ENCODE measurements around the gene TCIRG1.
"Not testable (repeated sequence)": the region's sequence is repeated elsewhere in the genome, so short reads cannot be mapped to it uniquely, and the experiment has no call there.

Gene TCIRG1

DNA sequence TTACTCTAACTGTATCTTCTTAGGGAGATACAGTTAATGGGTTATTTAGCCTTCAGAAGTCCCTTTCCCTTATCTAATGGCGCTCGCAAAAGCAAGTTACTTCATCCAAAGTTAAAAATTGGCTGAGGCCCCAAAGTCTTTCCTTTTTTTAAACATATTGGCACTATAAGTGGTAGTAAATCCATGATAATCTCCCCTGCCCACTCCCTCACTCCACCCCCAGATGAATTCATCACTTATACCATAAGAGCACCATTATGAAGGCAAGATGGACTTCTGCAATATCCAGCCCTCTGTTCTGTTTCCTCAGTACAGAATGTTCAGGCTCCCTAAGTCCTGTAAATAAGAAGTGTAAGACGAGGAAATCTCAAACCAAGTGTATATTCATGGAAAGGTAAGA is 44.7 kb downstream of the TCIRG1 start:
- DNase-seq: no peak

DNA sequence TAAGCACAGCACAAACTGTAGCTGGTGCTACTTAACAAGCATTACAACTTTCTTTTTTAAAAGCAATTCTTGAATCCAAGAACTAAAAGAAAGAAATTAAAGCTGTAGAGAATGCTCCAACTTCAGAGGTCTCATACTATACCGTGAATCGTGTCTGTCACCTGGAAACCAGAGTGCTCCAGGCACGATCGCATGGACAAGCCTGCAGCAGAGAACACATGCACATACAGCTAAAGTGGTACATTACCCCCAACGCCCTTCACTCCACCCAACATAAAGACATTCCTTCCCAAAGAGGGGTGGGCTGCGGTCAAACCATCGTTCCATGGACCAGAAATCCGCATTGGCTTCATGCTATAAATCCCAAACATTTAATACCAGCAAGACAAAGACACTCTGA is 50.9 kb downstream of the TCIRG1 start:
- no peak for DNase-seq

DNA sequence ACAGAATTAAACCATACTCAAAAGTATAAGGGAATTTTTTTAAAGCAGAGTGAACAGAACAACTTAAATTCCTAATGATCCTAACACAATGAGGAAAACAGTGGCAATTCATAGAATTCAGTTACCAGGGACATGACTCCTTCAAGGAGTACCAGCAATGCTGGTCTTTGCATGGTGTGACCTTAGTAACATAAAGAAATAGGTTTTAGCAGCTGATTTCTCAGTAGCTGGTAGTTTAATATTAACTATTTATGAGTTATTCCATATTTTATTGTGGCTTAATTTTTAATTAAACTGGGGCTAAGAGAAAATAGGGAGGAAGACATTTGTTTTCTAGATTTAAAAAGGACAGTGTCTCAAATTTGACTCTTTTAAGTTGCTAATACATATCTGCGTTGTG is 51.5 kb downstream of the TCIRG1 start:
- no peak for DNase-seq

DNA sequence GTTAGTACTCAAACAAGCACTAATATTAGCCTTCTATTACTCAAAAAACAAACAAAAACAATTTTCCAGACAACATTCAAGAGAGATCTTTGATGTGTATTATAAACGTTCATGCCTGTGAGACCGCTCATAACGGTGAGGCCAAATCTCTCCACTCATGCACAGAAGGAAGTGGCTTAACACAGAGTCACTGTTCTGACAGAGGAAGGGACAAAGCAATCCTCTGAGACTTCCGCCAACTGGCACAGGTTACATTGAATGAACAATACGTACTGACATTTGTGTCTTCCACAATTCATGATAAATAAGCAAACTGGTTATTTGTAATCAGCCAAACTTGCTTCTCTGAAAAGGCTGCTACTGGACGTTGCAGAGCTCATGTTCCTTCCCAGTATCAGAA is 51.9 kb downstream of the TCIRG1 start:
- peak; percentile 61 to 62 for DNase-seq

DNA sequence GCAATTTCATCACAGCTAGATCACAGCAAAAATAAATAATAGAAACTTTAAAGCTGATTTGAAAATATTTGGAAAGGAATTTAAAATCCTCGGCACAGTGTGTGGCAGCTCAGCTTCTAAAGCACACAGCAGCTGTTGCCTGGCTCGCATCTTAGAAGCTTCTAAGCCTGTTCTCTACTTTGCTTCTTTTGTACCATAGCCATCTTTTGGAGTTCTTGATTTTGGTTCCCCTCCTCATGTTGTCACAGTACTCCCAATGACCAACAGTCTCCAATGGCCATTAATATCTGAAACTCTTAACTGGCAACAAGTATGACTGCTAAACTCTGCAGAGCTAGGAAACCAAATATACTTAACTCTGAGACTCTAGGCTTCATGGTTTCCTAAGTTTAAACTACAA is 53.6 kb downstream of the TCIRG1 start:
- no peak for DNase-seq

DNA sequence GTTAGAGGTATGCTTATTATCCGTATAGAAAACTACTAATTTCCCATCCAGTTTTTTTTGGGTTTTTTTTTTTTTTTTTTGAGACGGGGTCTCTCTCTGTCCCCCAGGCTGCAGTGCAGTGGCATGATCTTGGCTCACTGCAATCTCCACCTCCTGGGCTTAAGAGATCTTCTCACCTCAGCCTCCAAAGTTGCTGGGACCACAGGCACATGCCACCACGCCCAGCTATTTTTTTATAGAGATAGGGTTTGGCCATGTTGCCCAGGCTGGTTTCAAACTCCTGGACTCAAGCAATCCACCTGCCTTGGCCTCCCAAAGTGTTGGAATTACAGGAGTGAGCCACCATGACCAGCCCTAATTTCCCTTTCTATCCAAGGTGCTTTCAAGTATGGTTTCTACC is 54.1 kb downstream of the TCIRG1 start:
- DNase-seq: not testable (repeated sequence)

DNA sequence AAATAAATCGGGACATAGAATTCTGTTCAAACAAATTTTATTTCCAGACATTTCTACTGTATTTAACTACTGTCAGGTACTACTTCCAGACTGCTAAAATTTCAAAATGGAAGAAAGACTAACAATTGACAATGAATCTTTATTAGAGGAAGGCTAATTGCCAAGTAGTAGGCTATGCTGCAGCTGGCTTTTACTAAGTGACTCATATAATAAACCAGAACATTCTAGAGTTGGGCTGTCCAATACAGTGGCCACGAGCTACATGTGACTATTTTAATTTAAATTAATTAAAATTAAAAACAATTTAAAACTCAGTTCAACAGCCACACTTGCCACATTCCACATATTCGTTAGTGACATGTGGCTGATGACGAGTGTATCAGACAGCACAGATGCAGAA is 54.7 kb downstream of the TCIRG1 start:
- no peak for DNase-seq

DNA sequence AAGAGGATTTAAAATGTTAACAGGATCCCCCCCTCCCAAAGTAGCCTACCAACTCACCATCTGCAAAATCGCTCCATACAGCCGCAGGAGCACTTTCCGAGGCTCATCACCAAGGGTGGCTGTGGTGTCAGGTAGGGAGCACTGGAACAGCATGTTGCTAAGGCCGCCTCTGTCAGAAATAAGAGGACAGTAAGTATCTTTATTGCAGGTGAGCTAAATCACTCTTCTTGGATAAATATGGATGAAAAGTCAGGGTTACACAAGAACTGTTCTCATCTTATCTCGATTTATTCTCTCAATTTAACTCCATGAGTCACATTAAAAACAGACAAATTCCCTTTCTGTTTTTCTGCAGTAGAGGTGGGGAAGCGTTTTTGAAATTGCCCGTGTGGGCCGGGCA is 58.1 kb downstream of the TCIRG1 start:
- no peak for DNase-seq

DNA sequence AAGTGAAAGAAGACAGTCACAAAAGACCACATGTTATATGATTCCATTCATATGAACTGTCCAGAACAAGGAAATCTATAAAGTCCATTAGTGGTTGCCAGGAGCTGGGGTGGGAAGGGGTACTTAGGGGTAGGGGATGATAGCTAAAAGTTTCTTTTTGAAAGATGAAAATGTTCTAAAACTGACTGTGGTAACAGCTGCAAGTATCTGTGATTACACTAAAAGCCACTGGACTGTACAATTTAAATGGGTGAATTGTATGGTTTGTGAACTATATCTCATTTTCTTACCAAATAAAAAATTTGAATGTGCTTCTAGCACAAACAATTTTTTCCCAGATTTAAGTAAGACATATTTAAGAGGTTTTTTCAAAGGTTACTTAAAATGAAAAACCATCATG is 60.2 kb downstream of the TCIRG1 start:
- no peak for DNase-seq

DNA sequence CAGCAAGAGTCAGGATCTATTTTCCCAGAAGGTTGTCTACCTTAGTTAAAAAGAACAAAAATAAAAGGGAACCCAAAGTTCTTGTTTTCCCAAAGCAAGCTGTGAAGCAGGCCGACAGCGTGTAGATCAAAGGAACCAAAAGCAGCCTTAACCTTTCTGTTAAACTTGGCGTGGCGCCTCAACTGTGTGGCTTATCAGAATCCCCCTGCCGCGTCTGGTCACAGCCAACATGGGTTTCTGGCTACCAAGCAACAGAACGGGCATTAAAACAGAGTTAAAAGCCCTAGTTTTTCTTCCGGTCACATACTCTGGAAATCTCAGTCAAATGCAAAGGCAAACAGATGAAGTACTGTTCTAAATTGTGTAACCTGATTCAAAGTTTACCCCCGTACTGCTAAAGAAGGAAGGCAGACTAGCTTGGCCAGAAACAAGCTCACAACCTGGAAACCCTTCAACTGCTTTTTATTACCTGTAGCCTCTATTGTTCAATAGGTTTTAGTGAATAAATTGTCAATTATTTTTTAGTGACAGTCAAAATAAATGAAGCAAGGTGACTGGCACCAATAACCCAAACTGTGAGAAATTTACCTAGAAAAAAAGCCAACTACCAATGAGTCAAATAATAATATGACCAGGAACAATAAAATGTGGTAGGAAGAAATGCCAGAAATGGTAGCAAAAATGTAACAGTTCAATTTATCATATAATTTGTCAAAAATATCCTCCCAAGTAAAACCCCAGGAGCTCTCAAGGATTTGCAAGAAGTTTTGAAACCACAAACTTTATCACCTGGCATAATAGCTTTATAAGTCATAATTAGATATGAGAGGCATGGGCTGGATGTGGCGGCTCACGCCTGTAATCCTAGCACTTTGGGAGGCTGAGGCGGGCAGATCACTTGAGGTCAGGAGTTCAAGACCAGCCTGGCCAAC is 60.9 kb downstream of the TCIRG1 start:
- no peak for DNase-seq
